ENCODE measurements around the gene RAB40C.

The RAB40C gene

DNA sequence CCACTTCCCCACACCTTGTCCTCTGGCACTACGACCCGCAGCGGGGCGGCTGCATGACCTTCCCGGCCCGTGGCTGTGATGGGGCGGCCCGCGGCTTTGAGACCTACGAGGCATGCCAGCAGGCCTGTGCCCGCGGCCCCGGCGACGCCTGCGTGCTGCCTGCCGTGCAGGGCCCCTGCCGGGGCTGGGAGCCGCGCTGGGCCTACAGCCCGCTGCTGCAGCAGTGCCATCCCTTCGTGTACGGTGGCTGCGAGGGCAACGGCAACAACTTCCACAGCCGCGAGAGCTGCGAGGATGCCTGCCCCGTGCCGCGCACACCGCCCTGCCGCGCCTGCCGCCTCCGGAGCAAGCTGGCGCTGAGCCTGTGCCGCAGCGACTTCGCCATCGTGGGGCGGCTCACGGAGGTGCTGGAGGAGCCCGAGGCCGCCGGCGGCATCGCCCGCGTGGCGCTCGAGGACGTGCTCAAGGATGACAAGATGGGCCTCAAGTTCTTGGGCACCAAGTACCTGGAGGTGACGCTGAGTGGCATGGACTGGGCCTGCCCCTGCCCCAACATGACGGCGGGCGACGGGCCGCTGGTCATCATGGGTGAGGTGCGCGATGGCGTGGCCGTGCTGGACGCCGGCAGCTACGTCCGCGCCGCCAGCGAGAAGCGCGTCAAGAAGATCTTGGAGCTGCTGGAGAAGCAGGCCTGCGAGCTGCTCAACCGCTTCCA lies 43.6 kb downstream of the RAB40C start:
- DNase-seq (ENCODE audit: low read depth): no peak

GRCh38 chr16:634051-634670 lies 44.3 kb downstream of the RAB40C start:
- DNase-seq (ENCODE audit: low read depth): no peak

DNA sequence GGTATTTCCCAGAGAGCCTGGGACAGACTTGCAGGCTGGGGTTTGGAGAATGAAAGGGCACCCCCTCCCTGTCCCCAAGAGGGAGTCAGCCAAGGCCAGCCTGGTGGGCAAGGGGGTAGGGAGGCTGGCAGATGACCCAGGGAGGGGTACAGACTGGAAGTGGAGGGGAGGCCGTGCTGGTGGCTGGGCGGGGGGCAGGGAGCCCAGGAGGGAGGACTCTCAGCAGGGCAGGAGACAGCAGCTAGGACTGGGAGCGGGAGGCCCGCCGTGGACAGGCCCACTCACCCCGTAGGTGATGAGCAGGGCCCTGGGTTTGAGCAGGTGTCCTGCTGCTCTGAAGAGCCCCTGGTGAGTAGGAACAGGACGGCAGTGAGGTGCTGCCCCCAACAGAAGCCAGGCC lies 45.1 kb downstream of the RAB40C start:
- DNase-seq (ENCODE audit: low read depth): no peak

GRCh38 chr16:635573-636205 lies 45.8 kb downstream of the RAB40C start:
- no peak for DNase-seq (ENCODE audit: low read depth)

GRCh38 chr16:636206-637080 lies 46.6 kb downstream of the RAB40C start, which contains the start of gene METTL26:
Gene METTL26 (minus strand): TSS chr16:636305. CDS start chr16:636290, 15 bp downstream.
- DNase-seq (ENCODE audit: low read depth): peak; percentile 90

DNA sequence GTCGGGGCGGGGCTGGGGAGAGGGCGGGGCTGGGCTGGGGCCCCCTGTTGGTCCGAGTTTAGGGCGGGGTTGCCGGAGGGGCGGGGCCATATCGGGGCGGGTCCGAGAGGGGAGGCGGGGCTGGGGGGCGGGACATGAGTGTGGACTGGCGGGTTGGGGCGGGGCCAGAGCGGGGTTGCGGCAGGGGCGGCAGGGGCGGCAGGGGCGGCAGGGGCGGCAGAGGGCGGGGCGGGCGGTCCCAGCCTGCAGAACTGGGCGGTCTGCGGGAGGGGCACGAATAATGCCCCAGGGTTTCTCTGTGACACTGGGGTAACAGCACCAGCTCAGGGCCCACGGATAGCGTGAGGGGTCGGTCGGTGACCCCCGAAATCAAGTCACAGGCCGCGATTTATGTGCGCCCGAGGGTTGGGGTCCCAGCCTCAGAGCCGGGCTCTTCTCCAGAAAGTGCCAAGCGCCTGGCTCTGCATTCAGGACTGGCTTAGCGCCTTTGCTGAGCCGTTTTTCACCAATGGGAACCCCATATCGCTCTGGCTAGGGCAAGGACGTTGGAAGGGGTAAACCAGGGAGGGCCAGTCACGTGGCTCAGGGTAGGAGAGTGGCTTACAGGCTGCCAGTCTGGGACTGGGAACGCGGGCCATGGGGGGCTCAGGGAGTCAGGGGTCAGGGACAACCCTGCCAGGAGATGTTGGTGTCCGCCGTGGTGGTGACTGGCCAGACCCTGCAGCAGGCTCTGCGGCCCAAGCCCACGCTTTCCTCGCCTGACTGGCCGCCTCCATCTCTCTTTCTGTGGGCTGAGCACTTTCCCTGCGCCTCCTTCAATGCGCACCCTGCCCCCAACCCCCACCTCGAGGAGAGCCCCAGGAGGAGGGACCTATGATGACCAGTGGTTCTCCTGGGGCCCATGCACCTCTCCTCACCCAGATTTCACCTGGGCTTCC lies 47.5 kb downstream of the RAB40C start:
- DNase-seq (ENCODE audit: low read depth): peak; percentile 83

GRCh38 chr16:638034-638543 lies 48.2 kb downstream of the RAB40C start:
- DNase-seq (ENCODE audit: low read depth): no peak

- DNase-seq (ENCODE audit: low read depth): no peak
Measured at GRCh38 chr16:638836-639235, 49.0 kb downstream of the RAB40C start.

DNA sequence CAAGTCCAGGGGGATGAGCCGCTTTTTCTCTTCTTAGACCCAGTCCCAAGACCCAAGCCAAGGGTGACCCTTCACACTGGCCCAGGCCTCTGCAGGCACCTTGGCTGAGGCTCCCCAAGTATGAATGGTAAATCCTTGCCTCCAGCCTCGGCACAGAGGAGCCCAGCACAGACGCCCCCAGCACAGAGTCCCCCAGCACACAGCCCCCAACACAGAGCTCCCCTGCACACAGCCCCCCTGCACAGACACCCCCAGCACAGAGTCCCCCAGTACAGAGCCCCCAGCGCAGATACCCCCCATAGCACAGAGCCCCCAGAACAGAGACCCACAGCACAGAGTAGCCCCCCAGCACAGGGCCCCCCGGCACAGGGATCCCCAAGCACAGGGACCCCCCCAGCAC lies 50.7 kb downstream of the RAB40C start:
- DNase-seq (ENCODE audit: low read depth): no peak

DNA sequence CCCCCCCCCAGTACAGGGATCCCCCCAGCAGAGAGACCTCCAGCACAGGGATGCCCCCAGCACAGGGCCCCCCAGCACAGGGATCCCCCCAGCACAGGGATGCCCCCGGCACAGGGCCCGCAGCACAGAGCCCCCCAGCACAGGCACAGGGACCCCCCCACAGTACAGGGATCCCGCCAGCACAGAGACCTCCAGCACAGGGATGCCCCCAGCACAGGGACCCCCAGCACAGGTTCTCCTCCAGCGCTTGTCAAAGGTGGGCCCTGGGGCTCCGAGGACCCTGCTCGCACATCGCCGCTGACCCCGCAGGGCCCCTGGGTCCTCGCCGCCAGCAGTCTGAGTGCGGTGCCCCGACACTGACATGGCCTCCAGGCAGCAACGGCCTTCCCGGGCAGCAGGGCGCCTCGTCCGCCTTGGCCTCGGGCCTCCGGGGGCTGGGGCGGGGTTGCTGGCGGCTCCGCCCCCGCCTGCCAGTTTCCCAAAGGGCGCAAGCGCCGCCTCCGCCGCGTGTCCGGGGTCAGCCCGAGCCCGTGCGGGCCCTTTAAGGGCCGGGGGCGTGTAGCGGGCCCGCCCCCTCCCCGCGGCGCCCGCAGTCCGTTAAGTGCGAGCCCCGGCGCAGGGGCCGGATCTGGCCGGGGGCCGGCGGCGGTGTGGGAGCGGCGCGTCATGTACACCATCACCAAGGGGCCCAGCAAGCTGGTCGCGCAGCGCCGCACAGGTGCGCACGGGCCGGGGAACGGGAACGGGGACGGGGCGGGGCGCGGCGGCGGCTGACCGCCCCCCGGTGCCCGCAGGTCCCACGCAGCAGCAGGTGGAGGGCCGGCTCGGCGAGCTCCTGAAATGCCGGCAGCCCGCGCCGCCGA lies 51.7 kb downstream of the RAB40C start, which contains the start of gene MCRIP2:
TSS of gene MCRIP2 (plus strand) at position 503 of the 863 bp plus-strand sequence. CDS start at position 667, 164 bp downstream.
- DNase-seq (ENCODE audit: low read depth): peak; percentile 48

DNA sequence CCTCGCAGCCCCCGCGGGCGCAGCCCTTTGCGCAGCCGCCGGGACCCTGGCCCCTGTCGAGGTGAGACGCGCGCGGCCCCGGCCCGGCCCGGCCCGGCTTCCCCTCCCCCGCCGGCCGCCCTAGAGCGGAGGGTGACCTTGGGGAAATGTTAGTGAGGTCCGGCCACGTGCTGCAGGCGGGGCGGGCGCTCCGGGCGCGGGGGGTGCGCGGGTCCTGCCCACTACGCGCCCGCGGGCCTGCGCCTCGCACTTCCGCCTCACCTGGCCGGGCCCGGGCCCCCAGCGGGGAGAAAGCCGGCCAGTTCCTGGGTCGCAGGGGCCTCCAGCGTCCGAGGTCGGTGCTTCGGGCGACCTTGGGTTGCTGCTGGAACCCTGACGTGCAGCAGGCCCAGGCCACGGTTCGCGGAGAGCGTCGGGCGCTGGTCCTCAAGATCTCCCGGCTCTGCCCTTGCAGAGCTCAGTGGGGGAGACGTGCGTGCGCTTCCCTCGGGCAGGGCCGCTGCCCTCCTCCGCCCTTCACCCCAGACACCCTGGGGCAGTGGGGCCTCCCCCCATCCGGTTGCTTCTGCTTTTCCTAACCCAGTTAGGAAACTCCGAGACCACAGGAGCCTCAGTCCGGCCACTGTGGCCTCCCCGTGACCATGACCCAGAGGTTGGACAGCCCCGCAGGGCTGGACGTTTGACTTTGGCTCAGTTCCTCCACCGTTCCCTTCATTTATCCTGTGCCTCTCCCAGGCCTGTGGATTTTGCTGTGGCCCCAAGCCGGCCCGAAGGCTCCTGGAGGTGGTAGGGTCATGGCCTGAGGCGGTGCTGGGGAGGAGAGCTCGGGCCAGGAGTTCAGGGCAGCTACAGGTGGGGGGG lies 52.6 kb downstream of the RAB40C start:
- DNase-seq (ENCODE audit: low read depth): no peak

- no peak for DNase-seq (ENCODE audit: low read depth)
Measured at GRCh38 chr16:643050-643368, 53.1 kb downstream of the RAB40C start.

GRCh38 chr16:644556-644955 lies 54.7 kb downstream of the RAB40C start:
- DNase-seq (ENCODE audit: low read depth): no peak

GRCh38 chr16:645852-646678 lies 56.2 kb downstream of the RAB40C start:
- DNase-seq (ENCODE audit: low read depth): no peak

- DNase-seq (ENCODE audit: low read depth): no peak
Measured at GRCh38 chr16:646679-647172, 56.9 kb downstream of the RAB40C start.

DNA sequence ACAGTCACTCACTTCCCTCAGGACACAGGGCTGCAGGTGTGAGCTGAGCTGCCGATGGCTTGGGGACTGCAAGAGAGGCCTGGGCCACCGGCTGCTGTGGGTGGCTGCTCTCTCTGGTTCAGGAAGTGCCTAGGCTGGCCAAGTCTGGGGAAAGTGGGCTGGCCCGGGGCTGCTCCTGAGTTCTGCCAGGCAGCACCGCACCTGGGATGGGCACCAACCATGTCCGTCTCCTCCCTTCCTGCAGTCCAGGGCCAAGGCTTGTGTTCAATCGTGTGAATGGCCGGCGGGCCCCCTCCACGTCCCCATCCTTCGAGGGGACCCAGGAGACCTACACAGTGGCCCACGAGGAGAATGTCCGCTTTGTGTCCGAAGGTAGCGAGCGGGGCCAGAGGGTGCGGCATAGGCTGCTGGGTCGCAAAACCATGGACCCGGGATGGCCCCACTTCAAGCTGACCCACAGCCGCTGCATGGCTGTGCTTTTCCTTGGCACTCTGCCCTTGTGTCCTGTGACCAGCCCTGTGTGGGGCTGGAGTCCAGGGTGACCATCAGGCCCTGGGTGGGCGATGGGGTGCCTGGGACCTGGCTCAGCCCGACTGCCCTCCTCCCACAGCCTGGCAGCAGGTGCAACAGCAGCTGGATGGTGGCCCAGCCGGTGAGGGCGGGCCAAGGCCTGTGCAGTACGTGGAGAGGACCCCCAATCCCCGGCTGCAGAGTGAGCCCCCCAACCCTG lies 57.5 kb downstream of the RAB40C start:
- DNase-seq (ENCODE audit: low read depth): no peak

DNA sequence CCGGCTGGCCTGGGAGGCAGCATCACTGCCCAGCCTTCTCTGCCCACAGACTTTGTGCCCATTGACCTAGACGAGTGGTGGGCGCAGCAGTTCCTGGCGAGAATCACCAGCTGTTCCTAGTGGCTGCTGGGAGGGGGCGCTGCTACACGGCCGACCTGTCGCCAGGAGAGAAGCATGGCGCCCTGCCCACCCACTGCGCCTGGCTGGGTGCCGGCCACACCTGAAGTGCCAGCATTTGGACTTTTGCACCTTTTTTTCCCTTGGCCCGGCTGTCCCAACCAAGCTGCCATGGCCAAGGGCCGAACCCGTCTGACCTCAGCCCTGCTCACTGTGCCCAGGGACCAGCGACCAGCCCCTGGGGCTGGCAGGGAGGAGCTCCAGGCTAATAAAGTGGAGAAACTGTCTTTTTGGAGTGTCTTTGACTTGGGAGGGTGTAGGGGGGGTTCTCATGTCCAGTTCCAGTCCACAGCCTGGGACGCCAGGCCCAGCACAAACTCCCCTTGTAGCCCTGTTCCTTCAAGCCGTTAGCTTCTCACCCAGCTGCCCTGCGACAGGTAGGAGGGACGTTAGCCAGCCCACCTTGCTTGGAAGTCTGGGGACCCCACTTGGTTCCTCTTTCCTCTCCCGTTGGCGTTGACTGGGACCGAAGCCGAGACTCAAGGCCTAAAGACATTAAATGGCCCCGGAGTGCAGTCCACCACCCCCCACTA lies 58.4 kb downstream of the RAB40C start:
- no peak for DNase-seq (ENCODE audit: low read depth)
